OCI-LY7 (cell line): Measurements from ENCODE around the gene RNF217.

ENCODE experiments used
- CTCF ChIP-seq: fragments of 200-600 bp; sonication (generic); conservative IDR thresholded peaks from 2 replicates; pipeline ENCODE4 v1.5.1; 2014; ENCODE audit warnings: mild to moderate bottlenecking, antibody characterized with exemption, low read length, moderate library complexity, mixed read lengths
- EZH2phosphoT487 ChIP-seq: fragments of 200-600 bp; sonication (generic); IDR thresholded peaks from 2 replicates; pipeline ENCODE4 v1.6.1; 2018; ENCODE audit warnings: low read depth, borderline replicate concordance, mild to moderate bottlenecking, mixed run types, antibody characterized with exemption, low read length, moderate library complexity, mixed read lengths

DNA sequence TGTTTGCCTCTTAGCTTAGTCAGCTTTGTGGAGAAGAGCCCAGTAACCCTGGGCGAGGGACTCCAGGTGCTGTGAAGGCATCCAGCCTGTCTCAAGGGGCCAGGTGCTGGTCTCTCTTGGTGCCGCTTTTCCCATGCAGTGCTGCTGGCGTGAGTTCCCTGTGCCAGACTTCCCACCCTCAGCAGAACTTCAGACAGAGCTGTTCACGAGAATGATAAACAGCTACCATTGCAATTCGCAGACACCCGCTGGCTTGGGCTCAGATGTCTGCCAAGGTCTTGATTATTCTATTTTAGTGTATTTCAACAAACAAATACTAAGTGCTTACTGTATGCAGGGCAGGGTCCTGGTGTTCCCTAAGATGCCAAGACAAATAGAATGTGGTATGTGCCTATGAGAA is 57.7 kb downstream of the RNF217 start:
- TF ChIP-seq CTCF (no peak), EZH2phosphoT487 (no peak)
